GM12878 (cell line): ENCODE measurements around the gene SLC45A3. TPM values are rescaled to one million over a fixed set of nuclear protein-coding genes. Genes with fewer than 3 reads are reported as not detected.

Experiments
- ATAC-seq: fragments of 200-7000 bp; cut with Tn5 transposase; 3 replicates; pipeline ENCODE4 v1.9.1; 2020; ENCODE audit warnings: mild to moderate bottlenecking, moderate library complexity
- BruUV-seq: library from RNA; stranded (reverse); fragments of 400-500 nt; replicated peaks from 2 replicates; lab custom pipeline; 2021; lab: Mats Ljungman, UMichigan
- CTCF ChIA-PET: fragments of 300-600 bp; sonication (Branson Sonifier 250); formaldehyde crosslinking; extraction: SDS; loops from one replicate; lab custom pipeline; 2021; ENCODE audit warnings: inconsistent platforms; lab: Yijun Ruan, JAX
- POLR2A ChIA-PET: fragments of 350-600 bp; formaldehyde crosslinking; extraction: SDS; loops from one replicate; lab custom pipeline; 2021; ENCODE audit warnings: inconsistent platforms; lab: Charles Lee
- RAD21 ChIA-PET: fragments of 300-600 bp; sonication (Branson Sonifier 250); formaldehyde crosslinking; loops from one replicate; lab custom pipeline; 2023; ENCODE audit warnings: antibody characterized with exemption; ENCODE audit not compliant: unreplicated experiment; lab: Charles Lee
- SMC1A ChIA-PET: fragments of 300-600 bp; sonication (Branson Sonifier 250); formaldehyde crosslinking; loops from one replicate; lab custom pipeline; 2023; ENCODE audit not compliant: unreplicated experiment, uncharacterized antibody; lab: Charles Lee
- DNase-seq: peaks from one replicate; pipeline ENCODE4 v3.0.0-alpha.2; 2011; ENCODE audit warnings: low read depth, low spot score
- FAIRE-seq: peaks from 3 replicates; lab custom pipeline; 2011; peaks lifted over from hg19 to GRCh38; lab: Jason Lieb, UNC
- H2AFZ ChIP-seq: 2 replicates; pipeline ENCODE4 v1.6.0; 2011; ENCODE audit warnings: low read depth, low read length, control low read depth; ENCODE audit not compliant: control insufficient read depth
- H3K27ac ChIP-seq: 2 replicates; pipeline ENCODE4 v1.5.1; 2011; ENCODE audit warnings: control low read depth; ENCODE audit not compliant: control insufficient read depth, insufficient read depth
- H3K27me3 ChIP-seq, 2 experiments: replicated peaks in 1 of 2; 2 replicates each; pipeline versions ENCODE4 v1.6.0 to v1.6.1; 2011; ENCODE audit warnings: low read length in 1 of 2; ENCODE audit not compliant: control insufficient read depth in 2 of 2, insufficient read depth in 2 of 2
- H3K36me3 ChIP-seq, 2 experiments: 2 replicates each; pipeline ENCODE4 v1.5.1; 2011; ENCODE audit warnings: low read length in 1 of 2; ENCODE audit not compliant: control insufficient read depth in 2 of 2, insufficient read depth in 2 of 2
- H3K4me1 ChIP-seq: 2 replicates; pipeline ENCODE4 v1.6.1; 2011; ENCODE audit warnings: mild to moderate bottlenecking, low read length, moderate library complexity, mixed read lengths; ENCODE audit not compliant: control insufficient read depth, insufficient read depth
- H3K4me2 ChIP-seq: 2 replicates; pipeline ENCODE4 v1.6.0; 2011; ENCODE audit warnings: control low read depth; ENCODE audit not compliant: control insufficient read depth, insufficient read depth
- H3K4me3 ChIP-seq: fragments of 200-600 bp; sonication (generic); 2 replicates; pipeline ENCODE4 v1.5.1; 2016
- H3K79me2 ChIP-seq: 2 replicates; pipeline ENCODE4 v1.6.0; 2011; ENCODE audit warnings: low read length; ENCODE audit not compliant: control insufficient read depth, insufficient read depth
- H3K9ac ChIP-seq: 2 replicates; pipeline ENCODE4 v1.8.0; 2011; ENCODE audit warnings: low read length, control low read depth, mixed read lengths; ENCODE audit not compliant: control insufficient read depth, insufficient read depth
- H3K9me3 ChIP-seq: replicated peaks from 3 replicates; pipeline ENCODE4 v1.5.1; 2011; ENCODE audit warnings: mild to moderate bottlenecking, low read length; ENCODE audit not compliant: control insufficient read depth, insufficient read depth
- H4K20me1 ChIP-seq: 2 replicates; pipeline ENCODE4 v1.6.0; 2011; ENCODE audit not compliant: control insufficient read depth, insufficient read depth
- CUX1 ChIP-seq: IDR thresholded peaks from 2 replicates; pipeline ENCODE4 v1.6.1; 2012; ENCODE audit warnings: improper control_type of control experiment, low read depth, low read length; ENCODE audit not compliant: insufficient replicate concordance
- ESRRA ChIP-seq: IDR thresholded peaks from 2 replicates; pipeline ENCODE4 v1.6.1; 2012; ENCODE audit warnings: mild to moderate bottlenecking, low read length, improper control_type of control experiment
- EZH2 ChIP-seq: IDR thresholded peaks from 2 replicates; pipeline ENCODE4 v1.6.1; 2012; ENCODE audit warnings: low read depth, mild to moderate bottlenecking, control low read depth, inconsistent platforms, low read length, borderline replicate concordance; ENCODE audit not compliant: control insufficient read depth
- FOXK2 ChIP-seq: fragments of 450-650 bp; IDR thresholded peaks from 2 replicates; pipeline ENCODE4 v1.6.1; 2017; ENCODE audit warnings: mild to moderate bottlenecking, moderate library complexity
- GATAD2B ChIP-seq: fragments of 450-650 bp; conservative IDR thresholded peaks from 2 replicates; pipeline ENCODE4 v1.6.1; 2017; ENCODE audit warnings: low read depth, mild to moderate bottlenecking, moderate library complexity
- HDAC2 ChIP-seq: fragments of 200-600 bp; sonication (generic); IDR thresholded peaks from 2 replicates; pipeline ENCODE4 v1.6.1; 2017
- KDM1A ChIP-seq: fragments of 200-600 bp; sonication (generic); IDR thresholded peaks from 2 replicates; pipeline ENCODE4 v1.6.1; 2016; ENCODE audit warnings: borderline replicate concordance
- NR2F1 ChIP-seq: fragments of 450-650 bp; conservative IDR thresholded peaks from 2 replicates; pipeline ENCODE4 v1.6.1; 2017; ENCODE audit warnings: mild to moderate bottlenecking
- PML ChIP-seq: IDR thresholded peaks from 2 replicates; pipeline ENCODE4 v1.6.1; 2012; ENCODE audit warnings: low read length, inconsistent platforms
- POLR2A ChIP-seq: IDR thresholded peaks from 2 replicates; pipeline ENCODE4 v1.6.1; 2011; ENCODE audit warnings: low read depth, mild to moderate bottlenecking, low read length
- SP1 ChIP-seq: IDR thresholded peaks from one replicate; pipeline ENCODE4 v1.6.1; 2011; ENCODE audit warnings: low read depth, low read length
- SUPT20H ChIP-seq: IDR thresholded peaks from 2 replicates; pipeline ENCODE4 v1.6.1; 2011; ENCODE audit warnings: low read depth, mild to moderate bottlenecking, low read length, moderate library complexity, borderline replicate concordance; ENCODE audit not compliant: control insufficient read depth
- TBL1XR1 ChIP-seq: IDR thresholded peaks from 2 replicates; pipeline ENCODE4 v1.6.1; 2012; ENCODE audit warnings: low read depth, low read length, improper control_type of control experiment
- TCF7 ChIP-seq: IDR thresholded peaks from 2 replicates; pipeline ENCODE4 v1.6.1; 2014; ENCODE audit warnings: antibody characterized with exemption, borderline replicate concordance
- ZNF592 ChIP-seq: fragments of 450-650 bp; IDR thresholded peaks from 2 replicates; pipeline ENCODE4 v1.6.1; 2017; ENCODE audit warnings: mild to moderate bottlenecking, moderate library complexity
- ZNF622 ChIP-seq: fragments of 450-650 bp; IDR thresholded peaks from 2 replicates; pipeline ENCODE4 v1.6.1; 2017; ENCODE audit warnings: mild to moderate bottlenecking, inconsistent platforms
- WGBS: methylation state at CpG from one replicate; pipeline ENCODE4 v1.1.6; 2016; ENCODE audit warnings: low lambda C conversion rate; ENCODE audit not compliant: insufficient replicate concordance, insufficient coverage; ENCODE audit errors: missing lambda C conversion rate; 5-methylcytosine and 5-hydroxymethylcytosine counted together
- in situ Hi-C: fragments of 300-500 bp; cut with MboI; formaldehyde crosslinking; loops from 9 replicates; pipeline ENCODE4 v1.14.3; 2018; ENCODE audit warnings: mixed read lengths
- intact Hi-C: fragments of 100-400 bp; cut with micrococcal nuclease; formaldehyde crosslinking; loops from one replicate; pipeline ENCODE4 v1.14.2; 2022; ENCODE audit not compliant: unreplicated experiment
- polyA plus RNA-seq, 11 experiments: library from polyadenylated mRNA; depleted of rRNA in 4 of 11; unstranded in 6 of 11; stranded (reverse) in 5 of 11; fragments of >200 nt; fragmentation: Nextera tagmentation in 4 of 11; fragmentation: Illumina TruSeq in 1 of 11; extraction: Ambion mirVana in 4 of 11; extraction: Trizol in 1 of 11; gene quantifications; 1 replicate in 1 of 11; 2 replicates in 10 of 11; pipeline versions ENCODE4 v1.2.1 to v1.2.3, GENCODE V29; 2011 to 2016; ENCODE audit warnings: inconsistent platforms in 2 of 11, missing spikeins in 2 of 11, low read depth in 1 of 11
- total RNA-seq, 4 experiments: library from RNA; depleted of rRNA in 3 of 4; stranded (reverse); fragments of >200 nt in 3 of 4; fragmentation: Illumina TruSeq in 1 of 4; extraction: Trizol in 1 of 4; gene quantifications; 2 replicates each; pipeline versions ENCODE4 v1.2.1 to v1.2.3, GENCODE V29; 2013 to 2021

The SLC45A3 gene
- total and polyA plus RNA-seq, 10 of the 15 experiments (the other 5 are each of a cell fraction or from before 2014, with no cell fraction given) = 0.26 to 10.3 (median 4.1) TPM

DNA sequence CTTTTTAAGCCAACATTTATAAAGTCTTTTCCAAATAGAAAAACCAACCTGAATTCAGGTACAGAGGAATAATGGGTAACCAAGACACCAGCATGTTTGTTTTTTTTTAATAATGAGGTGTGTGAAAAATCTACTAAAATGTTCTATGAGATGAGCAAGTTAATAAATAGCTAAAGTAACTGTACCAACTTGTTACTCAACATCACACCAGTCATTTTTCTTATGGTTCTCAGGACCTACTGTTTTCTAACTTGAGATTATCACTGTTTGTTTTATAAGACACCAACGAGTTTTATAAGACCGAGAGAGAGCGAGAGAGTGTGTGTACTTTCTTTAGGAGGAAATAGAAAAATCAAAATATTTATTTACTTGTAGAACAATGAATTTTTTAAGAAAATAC is 60.9 kb downstream of the SLC45A3 start:
- no peak overlapping the region for H3K4me3 ChIP-seq
- no peak overlapping the region for H3K27ac ChIP-seq
- no peak overlapping the region for H3K4me2 ChIP-seq
- TF ChIP-seq FOXK2 (no peak), ESRRA (no peak), TBL1XR1 (no peak), ZNF622 (no peak), PML (no peak), SUPT20H (no peak), EZH2 (no peak), POLR2A (no peak), NR2F1 (no peak), SP1 (no peak), TCF7 (no peak), HDAC2 (no peak), KDM1A (no peak), CUX1 (no peak), GATAD2B (no peak), ZNF592 (no peak)
- intact Hi-C loops (no loop called here), in situ Hi-C loops (no loop called here)
- H3K79me2 ChIP-seq = peaks cover 9% of the 10 kb centered on the region
- H3K9ac ChIP-seq = no peak overlapping the region
- peaks cover 5% of the 10 kb centered on the region; the same call in 1 of the 2 replicates for H3K4me1 ChIP-seq
- H4K20me1 ChIP-seq = no peaks in the 10 kb centered on the region
- SMC1A ChIA-PET = interaction anchor here (1.4 to 1.9 kb wide), 2 partner anchors 28 to 35 kb away, joined by 3 to 8 read pairs; no protein-coding TSS in a partner anchor
- CTCF ChIA-PET = interaction anchor here (0.7 kb wide), 1 partner anchor 364 kb away, joined by 3 read pairs; no protein-coding TSS in a partner anchor
- 96% methylated on average over 3 of the region's 3 CpGs for WGBS
- no peak overlapping the region for H2AFZ ChIP-seq
- FAIRE-seq = no peak
- RAD21 ChIA-PET = interaction anchor here (0.9 kb wide), 1 partner anchor 10 kb away, joined by 3 read pairs; no protein-coding TSS in a partner anchor
- POLR2A ChIA-PET = interaction anchor here (1.5 kb wide), 1 partner anchor 12 kb away, joined by 3 read pairs; no protein-coding TSS in a partner anchor
- ATAC-seq = no peak
- no peak for DNase-seq
- H3K27me3 ChIP-seq = no peaks in the 10 kb centered on the region
- H3K36me3 ChIP-seq = peaks cover 14 to 49% of the 10 kb centered on the region in 2 experiments
- H3K9me3 ChIP-seq = no peaks in the 10 kb centered on the region
- BruUV-seq = no TSS peak
